DOHH2 (cell line): ENCODE measurements around the gene PRKAR2B.

ENCODE experiments used
- EZH2phosphoT487 ChIP-seq: fragments of 200-600 bp; sonication (generic); IDR thresholded peaks from 2 replicates; pipeline ENCODE4 v1.6.1; 2017; ENCODE audit warnings: borderline replicate concordance, mild to moderate bottlenecking, antibody characterized with exemption, low read length, moderate library complexity, mixed read lengths
- TF ChIP-seq, protein P1 (sequence below): fragments of 200-600 bp; sonication (generic); IDR thresholded peaks from one replicate; pipeline ENCODE4 v1.5.1; 2014; ENCODE audit warnings: antibody characterized with exemption, mild to moderate bottlenecking, low read depth, low read length; ENCODE audit not compliant: poor library complexity, severe bottlenecking

DNA sequence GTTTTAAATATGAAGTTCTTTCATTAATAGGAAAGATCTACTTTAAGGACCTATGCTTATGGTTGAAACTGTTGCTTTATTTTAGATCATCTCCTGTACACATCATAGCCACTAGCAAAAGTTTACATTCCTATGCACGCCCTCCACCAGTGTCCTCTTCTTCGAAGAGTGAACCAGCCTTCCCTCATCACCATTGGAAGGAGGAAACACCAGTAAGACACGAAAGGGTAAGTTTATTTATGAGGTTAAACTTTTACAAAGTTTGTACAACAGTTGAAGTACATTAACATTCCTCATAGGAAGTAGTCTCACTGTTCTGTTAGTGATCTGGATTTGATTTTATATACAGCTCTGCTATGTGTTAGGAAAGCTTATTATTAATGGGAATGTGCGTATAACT, 141.2 kb downstream of the PRKAR2B start:
- no peak for TF ChIP-seq EZH2phosphoT487
- TF ChIP-seq, protein P1, sequence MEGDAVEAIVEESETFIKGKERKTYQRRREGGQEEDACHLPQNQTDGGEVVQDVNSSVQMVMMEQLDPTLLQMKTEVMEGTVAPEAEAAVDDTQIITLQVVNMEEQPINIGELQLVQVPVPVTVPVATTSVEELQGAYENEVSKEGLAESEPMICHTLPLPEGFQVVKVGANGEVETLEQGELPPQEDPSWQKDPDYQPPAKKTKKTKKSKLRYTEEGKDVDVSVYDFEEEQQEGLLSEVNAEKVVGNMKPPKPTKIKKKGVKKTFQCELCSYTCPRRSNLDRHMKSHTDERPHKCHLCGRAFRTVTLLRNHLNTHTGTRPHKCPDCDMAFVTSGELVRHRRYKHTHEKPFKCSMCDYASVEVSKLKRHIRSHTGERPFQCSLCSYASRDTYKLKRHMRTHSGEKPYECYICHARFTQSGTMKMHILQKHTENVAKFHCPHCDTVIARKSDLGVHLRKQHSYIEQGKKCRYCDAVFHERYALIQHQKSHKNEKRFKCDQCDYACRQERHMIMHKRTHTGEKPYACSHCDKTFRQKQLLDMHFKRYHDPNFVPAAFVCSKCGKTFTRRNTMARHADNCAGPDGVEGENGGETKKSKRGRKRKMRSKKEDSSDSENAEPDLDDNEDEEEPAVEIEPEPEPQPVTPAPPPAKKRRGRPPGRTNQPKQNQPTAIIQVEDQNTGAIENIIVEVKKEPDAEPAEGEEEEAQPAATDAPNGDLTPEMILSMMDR, result no peak
